Measurements from ENCODE around the gene FADS2. TPM values are rescaled to one million over a fixed set of nuclear protein-coding genes. Genes with fewer than 3 reads are reported as not detected.

Gene FADS2
- total and polyA plus RNA-seq, 2 of the 13 experiments (the other 11 are each of a cell fraction or from before 2014, with no cell fraction given), result 90.1 to 124 TPM

GRCh38 chr11:61890529-61891330 is 62.6 kb downstream of the FADS2 start (continued):
- TF ChIP-seq ZBTB44 (CRISPR knock-in tag; IDR thresholded peaks at IDR 0.05) (no peak), NR3C1 (CRISPR knock-in tag; IDR thresholded peaks at IDR 0.05) (no peak), SP140L (CRISPR knock-in tag; IDR thresholded peaks at IDR 0.05; ENCODE audit: borderline replicate concordance) (no peak), AGO1 (IDR thresholded peaks at IDR 0.05; ENCODE audit: low read depth, low read length, poor library complexity, severe bottlenecking) (no peak), MIXL1 (CRISPR knock-in tag; IDR thresholded peaks at IDR 0.05) (no peak), KDM5A (IDR thresholded peaks at IDR 0.05; ENCODE audit: borderline replicate concordance, low read length) (no peak), GMEB1 (CRISPR knock-in tag; IDR thresholded peaks at IDR 0.05; ENCODE audit: borderline replicate concordance) (no peak; the same call in 1 of the 2 replicates), ZFP62 (CRISPR knock-in tag; IDR thresholded peaks at IDR 0.05) (no peak), ZNF350 (CRISPR knock-in tag; IDR thresholded peaks at IDR 0.05; ENCODE audit: borderline replicate concordance, low read depth) (0 out of 2 replicates have a peak, but pooled peaks have one; percentile 30), MLXIP (CRISPR knock-in tag; IDR thresholded peaks at IDR 0.05; ENCODE audit: borderline replicate concordance) (no peak), GATAD1 (CRISPR knock-in tag; IDR thresholded peaks at IDR 0.05) (no peak), SMARCE1 (IDR thresholded peaks at IDR 0.05; ENCODE audit: borderline replicate concordance) (no peak), ZNF431 (CRISPR knock-in tag; IDR thresholded peaks at IDR 0.05; ENCODE audit: borderline replicate concordance, low read depth) (no peak), MYC (CRISPR knock-in tag; IDR thresholded peaks at IDR 0.05; ENCODE audit: borderline replicate concordance) (no peak), RBFOX2 (IDR thresholded peaks at IDR 0.05; ENCODE audit: low read depth, low read length) (no peak; the same call in 1 of the 2 replicates), KDM1A (CRISPR knock-in tag; IDR thresholded peaks at IDR 0.05) (no peak), ARID3A (IDR thresholded peaks at IDR 0.05; ENCODE audit: low read depth, low read length) (no peak)

All from HepG2 (cell line).